ENCODE results near the gene HOXD3. TPM values are rescaled to one million over a fixed set of nuclear protein-coding genes. Genes with fewer than 3 reads are reported as not detected.

The HOXD3 gene
- total RNA-seq, 4 donors from 2014 or later: 10.5 to 11.7 (median 11.0) TPM

- Histone ChIP-seq H3K27ac (no peak overlapping the region), H3K36me3 (no peaks in the 10 kb centered on the region), H3K9me3 (peaks cover 0 to 9% (median 0%) of the 10 kb centered on the region in 4 donors), H3K4me3 (peak overlapping the region in 1 of 4 donors; percentile 15), H3K27me3 (peaks cover 6 to 83% of the 10 kb centered on the region in 2 donors), H3K4me1 (peaks cover 0 to 36% (median 6%) of the 10 kb centered on the region in 4 donors)
- no peak for DNase-seq (ENCODE audit: low spot score in 2 of 2)
- TF ChIP-seq CTCF (IDR thresholded peaks at IDR 0.05) (no peak), EP300 (IDR thresholded peaks at IDR 0.05) (no peak)
- WGBS, 2 donors: 20 to 21% methylated on average over 52 of the region's 52 CpGs
Measured at GRCh38 chr2:176164611-176165369, 7.7 kb downstream of the HOXD3 start.

- DNase-seq (ENCODE audit: low spot score in 2 of 2): no peak
- peaks cover 0 to 29% (median 0%) of the 10 kb centered on the region in 4 donors for H3K4me1 ChIP-seq
- 37 to 44% methylated on average over 26 of the region's 26 CpGs for WGBS, 2 donors
- no peak overlapping the region for H3K27ac ChIP-seq
- peak overlapping the region in 1 of 4 donors; percentile 15 for H3K4me3 ChIP-seq
- H3K9me3 ChIP-seq: peaks cover 0 to 9% (median 0%) of the 10 kb centered on the region in 4 donors
- H3K36me3 ChIP-seq: no peaks in the 10 kb centered on the region
- TF ChIP-seq POLR2A (IDR thresholded peaks at IDR 0.05): no peak
- TF ChIP-seq EP300 (IDR thresholded peaks at IDR 0.05): no peak
- no peak for TF ChIP-seq CTCF (IDR thresholded peaks at IDR 0.05)
- peaks cover 5 to 82% of the 10 kb centered on the region in 2 donors for H3K27me3 ChIP-seq
Measured at GRCh38 chr2:176165370-176166050, 8.4 kb downstream of the HOXD3 start.

- H3K4me3 ChIP-seq: no peak overlapping the region
- no peak overlapping the region for H3K27ac ChIP-seq
- H3K4me1 ChIP-seq: peaks cover 0 to 23% (median 0%) of the 10 kb centered on the region in 4 donors
- WGBS, 2 donors: 85 to 88% methylated on average over 2 of the region's 2 CpGs
- TF ChIP-seq CTCF (IDR thresholded peaks at IDR 0.05): no peak
- no peak for TF ChIP-seq POLR2A (IDR thresholded peaks at IDR 0.05)
- no peak for TF ChIP-seq EP300 (IDR thresholded peaks at IDR 0.05)
- no peaks in the 10 kb centered on the region for H3K36me3 ChIP-seq
- DNase-seq (ENCODE audit: low spot score in 2 of 2): no peak
- H3K27me3 ChIP-seq: peaks cover 3 to 82% of the 10 kb centered on the region in 2 donors
- H3K9me3 ChIP-seq: peaks cover 0 to 9% (median 0%) of the 10 kb centered on the region in 4 donors
Measured at GRCh38 chr2:176166272-176166671, 9.2 kb downstream of the HOXD3 start.

- H3K36me3 ChIP-seq: no peaks in the 10 kb centered on the region
- H3K9me3 ChIP-seq: peaks cover 0 to 9% (median 0%) of the 10 kb centered on the region in 4 donors
- H3K4me1 ChIP-seq: peaks cover 0 to 26% (median 0%) of the 10 kb centered on the region in 4 donors
- H3K27me3 ChIP-seq: peaks cover 3 to 82% of the 10 kb centered on the region in 2 donors
- DNase-seq (ENCODE audit: low spot score in 2 of 2): no peak
- no peak overlapping the region for H3K4me3 ChIP-seq
- no peak overlapping the region for H3K27ac ChIP-seq
- WGBS, 2 donors: 77 to 81% methylated on average over 1 of the region's 1 CpG
- no peak for TF ChIP-seq POLR2A (IDR thresholded peaks at IDR 0.05)
- no peak for TF ChIP-seq EP300 (IDR thresholded peaks at IDR 0.05)
- TF ChIP-seq CTCF (IDR thresholded peaks at IDR 0.05): no peak
Measured at GRCh38 chr2:176167398-176167797, 10.3 kb downstream of the HOXD3 start.

- no peaks in the 10 kb centered on the region for H3K36me3 ChIP-seq
- H3K4me3 ChIP-seq: no peak overlapping the region
- H3K27me3 ChIP-seq: peaks cover 6 to 82% of the 10 kb centered on the region in 2 donors
- 60 to 75% methylated on average over 1 to 4 of the region's 5 CpGs for WGBS, 2 donors
- H3K9me3 ChIP-seq: peaks cover 0 to 4% (median 0%) of the 10 kb centered on the region in 4 donors
- TF ChIP-seq POLR2A (IDR thresholded peaks at IDR 0.05) (no peak), CTCF (IDR thresholded peaks at IDR 0.05) (no peak), EP300 (IDR thresholded peaks at IDR 0.05) (no peak)
- H3K27ac ChIP-seq: no peak overlapping the region
- H3K4me1 ChIP-seq: peaks cover 0 to 26% (median 0%) of the 10 kb centered on the region in 4 donors
- no peak for DNase-seq (ENCODE audit: low spot score in 2 of 2)
Measured at GRCh38 chr2:176169181-176169580, 12.1 kb downstream of the HOXD3 start.
